ENCODE measurements around the gene TPK1. TPM values are rescaled to one million over a fixed set of nuclear protein-coding genes. Genes with fewer than 3 reads are reported as not detected.
"Not testable (repeated sequence)": the region's sequence is repeated elsewhere in the genome, so short reads cannot be mapped to it uniquely, and the experiment has no call there.

Gene TPK1
- total RNA-seq, 1 experiment from 2014 or later: 2.1 TPM

DNA sequence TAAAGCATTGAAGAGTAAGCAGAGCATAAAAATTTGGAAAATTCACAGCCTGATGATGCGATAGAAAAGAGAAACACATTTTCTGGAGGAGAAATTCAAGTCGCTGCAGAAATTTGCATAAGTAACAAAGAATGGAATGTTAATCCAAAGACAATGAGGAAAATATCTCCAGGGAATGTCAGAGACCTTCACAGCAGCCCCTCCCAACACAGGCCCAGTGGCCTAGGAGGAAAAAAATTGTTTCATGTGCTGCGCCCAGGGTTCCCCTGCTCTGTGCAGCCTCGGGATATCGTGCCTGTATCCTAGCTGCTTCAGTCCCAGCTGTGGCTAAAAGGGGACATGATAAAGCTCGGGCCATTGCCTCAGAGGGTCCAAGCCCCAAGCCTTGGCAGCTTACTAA, 206.8 kb downstream of the TPK1 start:
- in situ Hi-C loops (cut with HindIII; ENCODE audit: low pct_unique_long_range_greater_than_20kb, low sequenced_read_pairs): no loop called here
- no peak for DNase-seq (ENCODE audit: low read depth, low spot score)

DNA sequence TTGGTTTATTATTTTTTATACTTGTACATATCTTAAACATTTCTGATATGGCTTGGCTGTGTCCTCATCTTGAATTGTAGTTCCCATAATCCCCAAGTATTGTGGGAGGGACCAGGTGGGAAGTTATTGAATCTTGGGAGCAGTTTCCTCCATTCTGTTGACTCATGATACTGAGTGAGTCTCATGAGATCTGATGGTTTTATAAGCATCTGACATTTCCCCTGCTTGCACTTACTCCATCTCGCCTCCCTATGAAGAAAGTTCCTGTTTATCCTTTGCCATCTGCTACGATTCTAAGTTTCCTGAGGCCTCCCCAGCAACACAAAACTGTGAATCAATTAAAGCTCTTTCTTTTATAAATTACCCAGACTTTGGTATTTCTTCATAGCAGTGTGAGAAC, 207.7 kb downstream of the TPK1 start:
- no peak for DNase-seq (ENCODE audit: low read depth, low spot score)
- in situ Hi-C loops (cut with HindIII; ENCODE audit: low pct_unique_long_range_greater_than_20kb, low sequenced_read_pairs): no loop called here

DNA sequence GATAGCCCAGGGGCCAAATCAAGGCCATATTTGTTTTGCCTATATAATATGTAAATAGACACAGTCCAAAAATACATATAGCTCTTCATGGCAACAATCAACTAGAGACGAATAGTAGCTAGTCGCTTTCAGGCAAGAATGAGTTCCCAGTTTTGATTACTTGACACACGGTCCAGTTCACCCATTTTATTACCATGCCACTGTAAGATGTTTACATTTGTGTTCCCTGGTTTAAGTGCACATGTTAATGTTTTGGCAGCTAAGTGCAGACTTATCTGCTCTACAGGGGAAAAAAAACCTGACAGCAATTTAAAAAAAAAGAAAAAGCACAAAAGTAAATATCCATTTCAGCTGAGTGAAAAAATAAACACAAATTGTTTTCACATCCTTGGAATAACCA, 213.1 kb downstream of the TPK1 start:
- no peak for DNase-seq (ENCODE audit: low read depth, low spot score)
- in situ Hi-C loops (cut with HindIII; ENCODE audit: low pct_unique_long_range_greater_than_20kb, low sequenced_read_pairs): no loop called here

DNA sequence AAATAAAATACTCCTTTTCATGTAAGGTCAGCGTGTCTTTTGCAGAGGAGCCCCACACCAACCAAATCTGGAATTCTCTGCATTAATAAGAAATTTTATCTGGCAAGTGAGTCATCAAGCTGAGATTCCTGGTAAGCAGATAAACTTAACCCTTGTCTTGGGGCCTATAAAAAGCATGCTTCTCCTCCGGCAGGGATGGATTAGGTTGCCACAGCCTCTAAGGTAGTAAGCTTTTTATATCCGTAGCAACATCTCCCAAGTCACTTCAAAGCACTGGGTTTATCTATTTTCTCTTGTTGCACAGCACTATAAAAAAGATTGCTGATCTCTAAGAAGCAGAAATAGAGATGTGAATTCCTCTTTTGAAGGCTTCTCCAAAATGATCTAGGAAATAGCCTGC, 229.6 kb downstream of the TPK1 start:
- in situ Hi-C loops (cut with HindIII; ENCODE audit: low pct_unique_long_range_greater_than_20kb, low sequenced_read_pairs): no loop called here
- no peak for DNase-seq (ENCODE audit: low read depth, low spot score)

DNA sequence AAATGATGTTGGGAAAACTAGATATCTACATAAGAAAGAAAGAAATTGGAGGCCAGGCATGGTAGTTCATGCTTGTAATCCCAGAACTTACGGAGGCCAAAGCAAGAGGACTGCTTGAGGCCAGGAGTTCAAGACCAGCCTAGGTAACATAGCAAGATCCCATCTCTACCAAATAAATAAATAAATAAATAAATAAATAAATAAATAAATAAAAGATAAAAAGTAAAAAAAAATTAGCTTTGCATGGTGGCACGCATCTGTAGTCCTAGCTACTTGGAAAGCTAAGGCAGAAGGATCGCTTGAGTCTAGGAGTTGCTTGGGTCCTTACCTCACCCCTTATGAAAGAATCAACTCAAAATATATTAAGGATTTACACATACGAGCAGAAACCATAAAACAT, 238.9 kb downstream of the TPK1 start:
- no peak for DNase-seq (ENCODE audit: low read depth, low spot score)
- in situ Hi-C loops (cut with HindIII; ENCODE audit: low pct_unique_long_range_greater_than_20kb, low sequenced_read_pairs): no loop called here

DNA sequence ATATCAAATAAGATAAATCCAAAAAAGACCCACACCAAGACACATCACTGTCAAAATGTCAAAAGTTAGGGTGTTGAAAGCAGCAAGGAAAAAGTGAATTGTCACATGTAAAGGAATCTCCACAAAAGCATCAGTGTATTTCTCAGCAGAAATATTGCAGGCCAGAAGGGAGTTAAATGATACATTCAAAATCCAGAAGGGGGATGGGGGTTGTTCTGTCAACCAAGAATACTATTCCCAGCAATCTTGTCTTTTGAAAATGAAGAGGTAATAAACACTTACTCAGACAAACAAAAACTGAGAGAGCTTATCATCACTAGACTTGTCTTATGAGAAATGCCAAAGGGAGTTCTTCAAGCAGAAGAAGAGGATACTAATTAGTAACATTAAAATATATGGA, 241.3 kb downstream of the TPK1 start:
- in situ Hi-C loops (cut with HindIII; ENCODE audit: low pct_unique_long_range_greater_than_20kb, low sequenced_read_pairs): no loop called here
- DNase-seq (ENCODE audit: low read depth, low spot score): no peak

DNA sequence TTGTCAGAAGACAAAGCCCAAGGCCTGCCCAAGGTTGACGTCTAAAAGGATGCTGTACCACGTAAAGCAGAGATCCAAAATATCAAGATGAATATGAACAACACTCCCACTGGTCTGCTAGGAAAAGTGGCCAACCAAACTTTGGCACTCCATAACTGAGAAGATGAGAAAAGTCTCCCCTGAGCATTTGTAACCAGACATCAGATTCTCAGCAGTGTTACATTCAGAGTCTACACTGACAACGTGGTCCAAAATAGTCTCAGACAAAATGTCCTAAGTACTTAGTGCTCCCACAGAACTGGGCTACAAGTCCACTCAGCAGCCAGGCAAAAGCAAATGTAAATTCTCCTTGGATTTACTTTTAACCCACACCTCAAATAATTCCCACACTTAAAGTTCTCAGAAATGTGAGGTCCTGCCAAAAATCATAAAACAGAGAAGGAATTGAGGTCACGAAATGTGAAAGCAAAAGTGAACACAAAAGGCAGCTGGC, 247.2 kb downstream of the TPK1 start:
- in situ Hi-C loops (cut with HindIII; ENCODE audit: low pct_unique_long_range_greater_than_20kb, low sequenced_read_pairs): no loop called here
- no peak for DNase-seq (ENCODE audit: low read depth, low spot score)

DNA sequence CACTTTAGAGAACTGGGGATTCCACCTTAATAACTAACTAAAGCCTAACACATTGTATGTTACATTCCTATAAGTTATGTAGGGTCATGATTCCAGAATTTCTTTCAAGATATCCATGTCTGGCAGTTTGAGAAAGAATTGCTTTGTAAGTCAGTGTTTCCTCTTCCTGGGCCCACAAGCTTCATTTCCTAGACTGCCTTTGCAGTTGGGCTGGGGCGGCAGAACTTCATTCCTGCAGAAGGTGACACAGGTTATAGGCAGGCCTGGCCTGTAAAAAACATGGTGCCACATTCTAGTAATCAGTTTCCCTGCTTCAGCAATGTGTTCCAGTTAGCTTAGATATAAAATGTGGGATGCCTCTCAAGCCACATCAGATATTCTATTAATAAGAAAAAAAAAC, 248.2 kb downstream of the TPK1 start:
- in situ Hi-C loops (cut with HindIII; ENCODE audit: low pct_unique_long_range_greater_than_20kb, low sequenced_read_pairs): no loop called here
- no peak for DNase-seq (ENCODE audit: low read depth, low spot score)

DNA sequence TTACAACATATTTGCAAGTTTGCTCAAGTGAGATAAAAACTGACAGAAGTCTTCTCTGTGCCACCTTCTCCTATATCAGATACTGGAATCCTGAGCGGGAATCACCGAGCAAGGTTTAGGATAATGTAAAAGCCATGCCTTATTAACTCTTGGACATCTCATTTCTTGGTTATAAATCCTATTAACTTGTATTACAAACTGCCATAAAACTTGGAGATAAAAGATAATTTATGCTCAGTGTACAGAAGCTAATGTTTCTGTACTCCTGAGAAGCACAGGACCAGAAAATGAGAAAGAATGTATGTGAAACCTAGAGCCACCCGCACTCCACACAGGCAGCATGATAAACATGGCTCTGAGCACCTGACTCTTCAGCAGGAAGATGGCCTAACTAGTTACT, 251.1 kb downstream of the TPK1 start:
- DNase-seq (ENCODE audit: low read depth, low spot score): no peak
- in situ Hi-C loops (cut with HindIII; ENCODE audit: low pct_unique_long_range_greater_than_20kb, low sequenced_read_pairs): no loop called here

DNA sequence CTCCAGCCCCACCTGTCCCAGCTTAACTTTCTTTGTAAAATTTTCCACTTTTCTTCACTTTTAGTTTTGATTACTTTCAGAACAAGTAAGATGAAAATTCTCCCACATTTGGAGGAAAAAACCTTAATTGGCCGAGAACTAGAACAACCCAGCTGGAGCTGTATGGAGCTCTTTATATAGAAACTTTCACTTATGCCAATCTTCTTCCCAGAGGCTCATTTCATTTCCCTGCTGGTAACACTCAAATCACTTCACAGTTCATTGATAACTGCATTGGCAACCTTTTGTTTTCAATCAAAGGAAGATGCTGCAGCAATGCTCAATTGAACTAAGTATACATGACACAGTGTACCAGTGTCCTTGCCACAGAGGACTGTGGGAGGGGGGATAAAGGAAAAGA, 256.2 kb downstream of the TPK1 start:
- DNase-seq (ENCODE audit: low read depth, low spot score): no peak
- in situ Hi-C loops (cut with HindIII; ENCODE audit: low pct_unique_long_range_greater_than_20kb, low sequenced_read_pairs): no loop called here

DNA sequence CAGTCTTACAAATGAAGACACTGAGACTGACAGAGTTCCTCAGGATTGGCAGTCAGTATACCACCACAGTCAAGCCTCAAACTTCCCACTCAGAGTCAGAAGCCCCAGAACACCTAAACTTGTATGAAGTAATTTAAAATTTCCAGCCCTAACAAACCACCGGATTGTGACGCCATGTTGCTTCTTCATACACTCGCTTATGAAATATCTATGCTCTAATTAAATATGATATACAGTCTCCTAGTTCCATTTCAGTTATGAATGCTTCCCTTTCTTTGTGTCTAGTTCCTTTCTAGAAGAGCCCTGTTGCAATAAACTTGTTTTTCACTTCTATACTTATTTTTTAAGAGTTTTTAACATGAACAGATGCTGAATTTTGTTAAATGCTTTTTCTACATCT, 260.4 kb downstream of the TPK1 start:
- in situ Hi-C loops (cut with HindIII; ENCODE audit: low pct_unique_long_range_greater_than_20kb, low sequenced_read_pairs): no loop called here

DNA sequence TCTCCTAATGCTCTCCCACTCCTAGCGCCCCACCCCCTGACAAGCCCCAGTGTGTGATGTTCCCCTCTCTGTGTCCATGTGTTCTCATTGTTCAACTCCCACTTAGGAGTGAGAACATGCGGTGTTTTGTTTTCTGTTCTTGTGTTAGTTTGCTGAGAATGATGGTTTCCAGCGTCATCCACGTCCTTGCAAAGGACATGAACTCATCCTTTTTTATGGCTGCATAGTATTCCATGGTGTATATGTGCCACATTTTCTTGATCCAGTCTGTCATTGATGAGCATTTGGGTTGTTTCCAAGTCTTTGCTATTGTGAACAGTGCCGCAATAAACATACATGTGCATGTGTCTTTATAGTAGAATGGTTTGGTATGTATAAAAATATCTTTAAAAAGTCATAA, 261.1 kb downstream of the TPK1 start:
- DNase-seq (ENCODE audit: low read depth, low spot score); in situ Hi-C loops (cut with HindIII; ENCODE audit: low pct_unique_long_range_greater_than_20kb, low sequenced_read_pairs): not testable (repeated sequence)

More for the DNA sequence above, 260.4 kb downstream of the TPK1 start:
- DNase-seq (ENCODE audit: low read depth, low spot score): no peak

DNA sequence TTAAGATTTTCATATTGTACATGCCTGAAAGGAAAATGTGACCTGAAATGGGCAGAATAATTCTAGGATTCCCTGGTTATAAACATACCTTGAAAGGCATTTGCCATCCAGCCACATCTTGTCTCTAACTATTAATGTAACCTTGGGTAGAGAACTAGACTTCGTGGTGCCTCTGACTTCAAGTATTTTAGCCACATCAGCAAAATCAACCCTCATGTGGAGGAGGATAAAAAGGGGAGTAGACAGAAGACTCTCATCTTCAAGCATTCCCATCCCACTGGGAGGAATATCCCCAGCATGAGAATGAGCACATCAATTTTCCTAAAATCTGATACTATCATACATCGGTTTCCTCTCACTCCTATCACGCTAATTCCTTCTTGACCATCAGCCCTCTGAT, 267.6 kb downstream of the TPK1 start:
- in situ Hi-C loops (cut with HindIII; ENCODE audit: low pct_unique_long_range_greater_than_20kb, low sequenced_read_pairs): no loop called here
- no peak for DNase-seq (ENCODE audit: low read depth, low spot score)

DNA sequence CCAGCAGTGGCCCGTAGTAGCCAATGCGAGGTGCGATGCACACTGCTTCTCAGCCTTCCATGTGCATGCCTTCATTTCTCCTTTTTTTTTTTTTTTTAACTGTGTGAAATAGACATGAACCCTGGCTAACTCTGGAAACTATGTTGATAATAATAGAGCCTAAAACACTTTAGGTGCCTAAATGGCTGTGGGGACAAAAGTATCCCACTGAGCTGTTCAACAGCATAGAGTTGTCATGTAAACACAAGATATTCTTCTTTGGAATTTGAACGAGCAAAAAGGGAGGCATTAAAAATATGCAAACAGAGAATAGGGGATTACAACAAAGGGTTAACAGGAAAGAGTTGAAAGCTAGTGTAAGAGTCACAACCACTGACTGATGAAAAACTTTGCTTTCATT, 270.3 kb downstream of the TPK1 start:
- no peak for DNase-seq (ENCODE audit: low read depth, low spot score)
- in situ Hi-C loops (cut with HindIII; ENCODE audit: low pct_unique_long_range_greater_than_20kb, low sequenced_read_pairs): no loop called here

DNA sequence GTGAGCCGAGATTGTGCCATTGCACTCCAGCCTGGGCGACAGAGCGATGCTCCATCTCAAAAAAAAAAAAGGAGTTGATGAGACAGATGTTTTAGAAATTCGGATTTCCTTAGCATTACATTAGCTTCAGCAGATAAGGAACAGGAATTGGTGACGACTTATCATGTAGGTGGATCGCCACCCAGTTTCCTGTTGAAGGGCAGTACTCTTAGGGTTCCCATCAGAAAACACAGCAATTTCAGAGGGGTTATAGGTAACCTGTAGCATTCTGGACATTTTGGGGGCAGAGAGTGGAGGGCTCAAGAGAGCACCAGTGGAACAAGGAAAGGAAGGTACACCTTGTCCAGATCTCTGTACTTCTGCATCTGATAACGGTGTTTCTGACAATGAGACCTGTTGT, 286.0 kb downstream of the TPK1 start:
- in situ Hi-C loops (cut with HindIII; ENCODE audit: low pct_unique_long_range_greater_than_20kb, low sequenced_read_pairs): no loop called here
- no peak for DNase-seq (ENCODE audit: low read depth, low spot score)

DNA sequence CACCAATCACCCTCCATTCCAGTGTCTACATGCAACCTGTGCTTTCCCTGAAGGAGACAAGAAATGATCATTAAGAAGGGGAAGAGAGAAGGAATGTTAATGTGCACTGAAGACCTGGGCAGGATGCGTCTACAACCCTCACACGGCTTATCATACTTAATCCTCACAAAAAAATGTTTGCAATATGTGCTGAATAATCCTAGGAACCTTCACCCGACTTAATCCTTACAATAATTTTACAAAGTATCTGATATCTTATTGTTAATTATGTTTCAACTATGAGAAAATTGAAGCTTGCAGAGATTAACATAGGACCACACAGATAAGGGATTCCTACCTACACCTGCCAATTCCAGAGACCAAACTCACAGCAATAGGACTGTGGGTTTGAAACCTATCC, 287.3 kb downstream of the TPK1 start:
- in situ Hi-C loops (cut with HindIII; ENCODE audit: low pct_unique_long_range_greater_than_20kb, low sequenced_read_pairs): no loop called here
- no peak for DNase-seq (ENCODE audit: low read depth, low spot score)

DNA sequence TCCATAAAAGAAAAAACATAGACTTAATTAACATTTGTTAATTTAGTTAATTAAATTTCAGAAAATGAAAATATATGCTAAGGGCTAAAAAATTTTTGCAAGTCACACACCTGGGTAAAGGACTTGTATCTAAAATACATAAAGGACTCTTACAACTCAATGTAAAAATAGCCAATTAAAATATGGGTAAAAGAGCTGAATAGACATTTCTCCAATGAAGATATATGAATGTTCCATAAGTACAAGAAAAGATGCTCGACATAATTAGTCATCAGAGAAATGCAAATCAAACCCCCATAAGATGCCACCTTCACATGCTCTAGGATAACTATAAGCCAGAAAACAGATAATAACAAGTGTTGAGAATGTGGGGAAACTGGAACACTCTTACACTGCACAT, 288.0 kb downstream of the TPK1 start:
- in situ Hi-C loops (cut with HindIII; ENCODE audit: low pct_unique_long_range_greater_than_20kb, low sequenced_read_pairs): no loop called here
- no peak for DNase-seq (ENCODE audit: low read depth, low spot score)

DNA sequence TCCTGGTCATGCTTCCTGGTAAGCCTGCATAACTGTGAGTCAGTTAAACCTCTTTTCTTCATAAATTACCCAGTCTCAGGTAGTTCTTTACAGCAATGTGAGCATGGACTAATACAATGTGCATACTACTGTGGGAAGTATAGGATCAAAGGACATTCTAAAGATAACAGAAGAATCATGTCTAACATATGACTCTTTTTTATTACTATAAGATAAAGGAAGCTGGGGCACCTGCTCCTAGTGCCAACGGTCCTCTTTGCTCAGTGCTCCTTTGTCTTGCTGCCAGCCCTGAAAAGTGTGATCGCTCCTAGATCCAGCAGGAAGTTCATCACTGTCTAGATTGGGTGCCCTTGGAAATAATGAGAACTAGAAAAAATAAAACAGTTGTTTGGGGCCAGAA, 289.1 kb downstream of the TPK1 start:
- in situ Hi-C loops (cut with HindIII; ENCODE audit: low pct_unique_long_range_greater_than_20kb, low sequenced_read_pairs): no loop called here
- no peak for DNase-seq (ENCODE audit: low read depth, low spot score)

DNA sequence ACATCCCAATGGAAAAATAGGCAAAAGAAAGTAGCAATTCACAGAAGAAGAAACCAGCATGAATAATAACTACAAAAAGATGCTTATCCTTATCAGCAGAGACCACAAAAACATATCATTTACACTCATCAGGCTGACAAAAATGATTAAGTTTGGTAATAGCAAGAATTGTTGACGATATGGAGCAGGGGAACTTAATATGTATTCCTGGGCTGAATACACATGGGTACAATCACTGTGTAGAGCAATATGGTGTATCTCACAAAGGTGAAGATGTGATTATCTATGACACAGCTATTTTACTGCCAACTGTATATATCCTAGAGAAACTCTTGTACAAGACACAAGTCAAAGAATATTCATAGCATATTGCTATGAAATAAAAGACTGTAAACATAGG, 290.5 kb downstream of the TPK1 start:
- in situ Hi-C loops (cut with HindIII; ENCODE audit: low pct_unique_long_range_greater_than_20kb, low sequenced_read_pairs): no loop called here
- no peak for DNase-seq (ENCODE audit: low read depth, low spot score)

DNA sequence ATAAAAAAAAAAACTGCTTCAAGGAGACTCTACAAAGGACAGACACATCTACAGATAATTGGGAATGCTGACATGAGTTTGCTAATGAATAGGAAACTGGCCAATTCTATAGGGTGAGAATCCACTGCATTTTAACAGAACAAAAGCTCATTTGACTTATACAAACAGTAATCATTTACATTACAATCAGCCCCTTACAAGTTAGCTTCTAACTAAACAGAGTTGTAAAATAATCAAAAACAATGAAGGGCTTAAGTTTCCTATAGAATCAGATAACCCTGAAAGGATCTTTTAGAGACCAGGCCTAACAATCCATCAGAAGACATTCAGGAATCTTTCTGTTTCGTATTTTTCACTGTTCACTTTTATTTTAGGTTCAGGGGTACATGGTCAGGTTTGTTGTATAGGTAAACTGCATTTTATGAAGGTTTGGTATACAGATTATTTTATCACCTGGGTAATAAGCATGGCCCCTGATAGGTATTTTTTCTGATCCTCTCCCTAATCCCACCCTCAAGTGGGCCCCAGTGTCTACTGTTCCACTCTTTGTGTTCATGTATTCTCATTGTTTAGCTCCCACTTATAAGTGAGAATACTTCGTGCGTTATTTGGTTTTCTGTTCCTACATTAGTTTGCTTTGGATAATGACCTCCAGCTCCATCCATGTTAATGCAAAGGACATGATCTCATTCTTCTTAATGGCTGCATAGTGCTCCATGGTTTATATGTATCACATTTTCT, 301.0 kb downstream of the TPK1 start:
- DNase-seq (ENCODE audit: low read depth, low spot score): no peak
- in situ Hi-C loops (cut with HindIII; ENCODE audit: low pct_unique_long_range_greater_than_20kb, low sequenced_read_pairs): no loop called here
